HL-60 (cell line): ENCODE measurements around the gene SNRPB2.

Source experiments
- GABPA ChIP-seq: IDR thresholded peaks from 2 replicates; pipeline ENCODE4 v1.6.1; 2012; ENCODE audit warnings: low read depth
- POLR2AphosphoS5 ChIP-seq: IDR thresholded peaks from 2 replicates; pipeline ENCODE4 v1.6.1; 2012; ENCODE audit warnings: low read depth
- TF ChIP-seq, protein P1 (sequence below): IDR thresholded peaks from one replicate; pipeline ENCODE4 v1.5.1; 2011; ENCODE audit warnings: low read length, control low read depth, inconsistent platforms; ENCODE audit not compliant: insufficient read depth
- TF ChIP-seq, protein P2 (sequence below): IDR thresholded peaks from 2 replicates; pipeline ENCODE4 v1.6.1; 2012; ENCODE audit warnings: low read depth; ENCODE audit not compliant: insufficient replicate concordance

GRCh38 chr20:16699293-16699692 is 30.5 kb upstream of the SNRPB2 start:
- TF ChIP-seq, protein P1, sequence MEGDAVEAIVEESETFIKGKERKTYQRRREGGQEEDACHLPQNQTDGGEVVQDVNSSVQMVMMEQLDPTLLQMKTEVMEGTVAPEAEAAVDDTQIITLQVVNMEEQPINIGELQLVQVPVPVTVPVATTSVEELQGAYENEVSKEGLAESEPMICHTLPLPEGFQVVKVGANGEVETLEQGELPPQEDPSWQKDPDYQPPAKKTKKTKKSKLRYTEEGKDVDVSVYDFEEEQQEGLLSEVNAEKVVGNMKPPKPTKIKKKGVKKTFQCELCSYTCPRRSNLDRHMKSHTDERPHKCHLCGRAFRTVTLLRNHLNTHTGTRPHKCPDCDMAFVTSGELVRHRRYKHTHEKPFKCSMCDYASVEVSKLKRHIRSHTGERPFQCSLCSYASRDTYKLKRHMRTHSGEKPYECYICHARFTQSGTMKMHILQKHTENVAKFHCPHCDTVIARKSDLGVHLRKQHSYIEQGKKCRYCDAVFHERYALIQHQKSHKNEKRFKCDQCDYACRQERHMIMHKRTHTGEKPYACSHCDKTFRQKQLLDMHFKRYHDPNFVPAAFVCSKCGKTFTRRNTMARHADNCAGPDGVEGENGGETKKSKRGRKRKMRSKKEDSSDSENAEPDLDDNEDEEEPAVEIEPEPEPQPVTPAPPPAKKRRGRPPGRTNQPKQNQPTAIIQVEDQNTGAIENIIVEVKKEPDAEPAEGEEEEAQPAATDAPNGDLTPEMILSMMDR, result no peak
- TF ChIP-seq, protein P2, sequence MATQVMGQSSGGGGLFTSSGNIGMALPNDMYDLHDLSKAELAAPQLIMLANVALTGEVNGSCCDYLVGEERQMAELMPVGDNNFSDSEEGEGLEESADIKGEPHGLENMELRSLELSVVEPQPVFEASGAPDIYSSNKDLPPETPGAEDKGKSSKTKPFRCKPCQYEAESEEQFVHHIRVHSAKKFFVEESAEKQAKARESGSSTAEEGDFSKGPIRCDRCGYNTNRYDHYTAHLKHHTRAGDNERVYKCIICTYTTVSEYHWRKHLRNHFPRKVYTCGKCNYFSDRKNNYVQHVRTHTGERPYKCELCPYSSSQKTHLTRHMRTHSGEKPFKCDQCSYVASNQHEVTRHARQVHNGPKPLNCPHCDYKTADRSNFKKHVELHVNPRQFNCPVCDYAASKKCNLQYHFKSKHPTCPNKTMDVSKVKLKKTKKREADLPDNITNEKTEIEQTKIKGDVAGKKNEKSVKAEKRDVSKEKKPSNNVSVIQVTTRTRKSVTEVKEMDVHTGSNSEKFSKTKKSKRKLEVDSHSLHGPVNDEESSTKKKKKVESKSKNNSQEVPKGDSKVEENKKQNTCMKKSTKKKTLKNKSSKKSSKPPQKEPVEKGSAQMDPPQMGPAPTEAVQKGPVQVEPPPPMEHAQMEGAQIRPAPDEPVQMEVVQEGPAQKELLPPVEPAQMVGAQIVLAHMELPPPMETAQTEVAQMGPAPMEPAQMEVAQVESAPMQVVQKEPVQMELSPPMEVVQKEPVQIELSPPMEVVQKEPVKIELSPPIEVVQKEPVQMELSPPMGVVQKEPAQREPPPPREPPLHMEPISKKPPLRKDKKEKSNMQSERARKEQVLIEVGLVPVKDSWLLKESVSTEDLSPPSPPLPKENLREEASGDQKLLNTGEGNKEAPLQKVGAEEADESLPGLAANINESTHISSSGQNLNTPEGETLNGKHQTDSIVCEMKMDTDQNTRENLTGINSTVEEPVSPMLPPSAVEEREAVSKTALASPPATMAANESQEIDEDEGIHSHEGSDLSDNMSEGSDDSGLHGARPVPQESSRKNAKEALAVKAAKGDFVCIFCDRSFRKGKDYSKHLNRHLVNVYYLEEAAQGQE, result no peak
- TF ChIP-seq POLR2AphosphoS5 (no peak), GABPA (no peak)
